DMS114 treated with DMSO at 0.1 percent for 48 hours (cell line): Measurements from ENCODE around the gene IZUMO1R.
"Not testable (repeated sequence)": the region's sequence is repeated elsewhere in the genome, so short reads cannot be mapped to it uniquely, and the experiment has no call there.

Source experiments
- DNase-seq: peaks from one replicate; lab custom pipeline; 2025; ENCODE audit not compliant: unreplicated experiment; lab: John Stamatoyannopoulos, UW

Gene IZUMO1R

DNA sequence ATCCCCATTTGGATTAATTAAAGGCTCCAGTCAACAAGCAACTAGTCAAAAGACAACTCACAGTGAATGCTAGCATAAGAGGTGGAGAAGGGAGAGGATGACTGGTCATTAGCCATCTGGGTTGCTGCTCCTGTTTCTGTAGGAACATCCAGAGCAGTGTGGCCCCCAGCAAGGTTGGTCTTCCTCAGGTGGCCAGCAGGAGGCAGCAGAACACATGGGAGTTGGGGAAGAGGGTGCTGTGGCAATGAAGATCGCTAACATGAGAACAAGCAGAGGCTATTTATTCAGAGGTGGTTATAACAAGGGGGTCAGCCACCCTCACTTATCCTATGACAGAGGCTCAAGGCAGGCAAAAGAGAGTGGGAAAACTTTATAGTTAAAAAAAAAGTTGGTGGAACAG, 21.3 kb downstream of the IZUMO1R start:
- no peak for DNase-seq

DNA sequence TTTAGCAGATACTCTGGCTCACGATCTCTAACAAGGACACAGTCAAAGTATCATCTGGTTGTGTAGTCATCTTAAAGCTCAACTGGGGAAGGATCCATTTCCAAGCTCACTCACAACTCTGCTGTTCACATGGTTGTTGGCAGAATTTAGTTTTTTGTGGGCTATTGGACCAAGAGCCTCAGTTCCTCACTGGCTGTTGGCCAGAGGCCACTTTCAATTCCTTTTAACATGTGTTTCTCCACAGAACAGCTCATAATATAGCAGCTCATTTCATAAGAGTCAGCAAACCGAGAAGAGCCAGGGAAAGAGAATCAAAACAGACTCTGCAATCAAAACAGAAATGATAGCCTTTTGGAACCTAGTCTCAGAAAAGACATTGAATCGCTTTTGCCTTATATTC, 22.6 kb downstream of the IZUMO1R start:
- no peak for DNase-seq

DNA sequence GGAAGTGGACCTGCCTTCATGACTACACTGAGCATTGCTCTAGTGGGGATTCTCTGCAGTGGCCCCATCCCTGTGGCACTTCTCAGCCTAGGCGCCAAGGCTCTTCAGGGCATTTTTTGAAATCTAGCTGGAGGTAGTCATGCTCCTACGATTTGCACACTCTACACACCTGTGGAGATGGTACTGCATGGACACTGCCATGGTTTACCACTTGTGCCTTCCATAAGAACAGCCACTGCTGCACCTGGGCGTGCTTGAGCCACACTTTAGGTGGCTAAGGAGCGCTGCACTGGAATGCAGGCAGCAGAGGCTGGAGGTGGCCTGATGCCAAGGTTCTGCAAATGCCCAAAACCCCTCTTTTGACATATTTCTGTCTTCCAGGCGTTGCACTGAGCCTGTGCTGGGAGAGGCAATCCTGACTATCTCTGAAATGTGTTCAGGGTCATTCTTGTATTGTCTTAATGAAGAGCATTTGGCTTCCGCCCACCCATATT, 24.3 kb downstream of the IZUMO1R start:
- no peak for DNase-seq

DNA sequence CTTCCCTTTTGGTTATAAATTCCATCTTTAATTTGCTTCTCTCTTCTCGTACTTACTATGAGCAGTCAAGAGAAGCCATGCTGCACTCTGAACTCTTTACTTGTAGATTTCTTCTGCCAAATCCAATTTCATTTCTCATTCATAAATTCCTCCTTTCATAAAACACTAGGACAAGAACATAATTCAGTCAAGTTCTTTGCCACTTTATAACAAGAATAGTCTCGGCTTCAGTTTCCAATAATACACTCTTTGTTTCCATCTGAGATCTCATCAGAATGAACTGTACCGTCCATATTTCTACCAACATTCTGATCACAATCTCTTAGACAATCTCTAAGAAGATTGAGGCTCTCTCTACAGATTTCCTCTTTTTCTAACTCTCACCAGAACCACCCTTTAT, 25.1 kb downstream of the IZUMO1R start:
- no peak for DNase-seq

DNA sequence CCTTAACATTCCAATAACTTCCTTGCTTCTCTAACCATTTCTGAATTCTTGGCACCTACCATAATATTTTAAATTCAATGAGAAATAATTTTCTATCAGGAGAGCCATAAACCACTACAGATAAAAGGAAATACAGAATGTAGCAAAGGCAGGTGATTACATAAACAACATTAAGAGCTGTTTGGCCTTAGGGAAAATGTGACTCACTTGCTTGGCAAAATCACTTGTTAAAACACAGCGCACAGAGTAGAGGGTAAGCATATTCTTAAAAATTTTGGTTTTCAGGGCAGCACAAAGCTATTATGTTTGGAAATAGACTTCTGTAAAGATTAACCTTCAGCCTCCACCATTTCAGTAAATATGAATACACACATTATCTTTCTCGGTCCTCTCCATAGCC, 26.4 kb downstream of the IZUMO1R start:
- no peak for DNase-seq

DNA sequence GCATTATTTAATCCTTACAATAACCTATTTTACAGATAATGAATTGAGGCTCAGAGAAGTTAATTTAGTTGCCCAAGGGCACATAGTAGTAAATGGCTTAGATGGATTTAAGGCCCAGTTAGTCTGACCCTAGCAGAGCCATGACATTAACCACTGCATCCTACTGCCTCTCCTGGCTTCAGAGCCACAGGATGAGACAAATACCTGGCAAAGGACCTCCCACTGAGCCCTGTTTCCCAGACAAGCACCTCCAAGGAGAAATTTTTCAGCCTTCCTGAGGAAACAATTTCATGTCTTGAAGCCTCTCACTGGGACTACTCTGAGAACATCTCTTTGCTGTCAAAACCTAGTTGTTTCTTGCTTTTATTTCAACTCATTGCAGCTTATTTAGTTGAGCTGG, 28.4 kb downstream of the IZUMO1R start:
- DNase-seq = no peak

DNA sequence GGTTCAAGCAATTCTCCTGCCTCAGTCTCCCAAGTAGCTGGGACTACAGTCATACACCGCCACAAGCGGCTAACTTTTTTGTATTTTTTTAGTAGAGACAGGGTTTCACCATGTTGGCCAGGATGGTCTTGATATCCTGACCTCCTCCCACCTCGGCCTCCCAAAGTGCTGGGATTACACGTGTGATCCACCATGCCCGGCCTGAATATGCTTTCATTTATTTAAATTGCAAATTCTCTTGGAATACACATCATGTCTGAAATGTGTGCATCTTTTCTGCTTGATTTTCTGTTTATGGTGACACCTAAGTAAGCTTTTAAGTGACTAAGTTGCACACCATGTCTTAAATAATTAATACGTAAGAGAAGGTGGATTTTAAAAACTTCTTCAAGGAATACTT, 31.7 kb downstream of the IZUMO1R start:
- DNase-seq = no peak

DNA sequence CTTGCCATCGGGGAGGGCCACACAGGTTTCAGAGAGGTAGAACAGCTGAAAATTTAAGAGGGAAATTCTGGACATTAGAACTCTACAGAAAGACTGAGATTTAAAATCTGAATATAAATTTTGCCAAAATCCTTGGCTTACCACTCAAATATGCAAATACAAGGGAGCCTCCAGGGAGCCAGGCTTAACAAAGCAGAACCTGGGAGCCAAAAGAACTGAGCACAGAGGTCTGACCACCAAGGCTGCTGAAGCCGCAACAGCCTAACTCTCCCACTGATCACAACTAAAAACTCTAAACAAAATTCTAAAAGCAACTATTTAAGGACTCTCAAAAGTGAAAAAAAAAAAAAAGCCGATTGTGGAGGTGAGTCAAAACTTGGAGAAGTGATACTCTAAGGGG, 34.3 kb downstream of the IZUMO1R start:
- DNase-seq = no peak

DNA sequence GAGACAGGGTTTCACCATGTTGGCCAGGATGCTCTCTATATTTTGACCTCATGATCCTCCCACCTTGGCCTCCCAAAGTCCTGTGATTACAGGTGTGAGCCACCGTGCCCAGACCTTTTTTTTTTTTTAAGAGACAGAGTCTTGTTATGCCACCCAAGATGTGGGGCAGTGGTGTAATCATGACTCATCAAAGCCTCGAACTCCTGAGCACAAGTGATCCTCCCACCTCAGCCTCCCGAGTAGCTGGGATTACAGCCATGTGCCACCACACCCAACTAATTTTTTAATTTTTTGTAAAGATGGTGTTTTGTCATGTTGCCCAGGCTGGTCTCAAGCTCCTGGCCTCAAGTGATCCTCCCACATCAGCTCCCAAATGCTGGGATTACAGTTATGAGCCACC, 37.9 kb downstream of the IZUMO1R start:
- no peak for DNase-seq

DNA sequence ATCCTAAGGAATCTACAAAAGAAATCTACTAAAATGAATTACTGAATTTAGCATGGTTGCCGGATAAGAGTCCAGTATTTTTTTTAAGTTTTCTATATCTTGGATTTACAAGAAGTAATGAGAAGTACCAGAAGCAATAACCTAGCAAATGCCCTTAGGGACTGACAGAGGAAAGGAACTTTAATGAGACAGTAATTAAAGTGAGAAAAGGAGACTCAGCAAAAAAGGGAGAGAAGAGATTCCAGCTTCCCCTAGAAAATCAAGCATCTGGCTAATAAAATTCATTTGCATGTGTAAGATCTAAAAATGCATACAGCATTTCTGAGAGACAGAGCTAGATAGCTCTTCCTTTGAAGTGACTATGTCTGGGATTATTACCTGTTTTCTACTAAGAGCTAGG, 39.1 kb downstream of the IZUMO1R start:
- DNase-seq = no peak

DNA sequence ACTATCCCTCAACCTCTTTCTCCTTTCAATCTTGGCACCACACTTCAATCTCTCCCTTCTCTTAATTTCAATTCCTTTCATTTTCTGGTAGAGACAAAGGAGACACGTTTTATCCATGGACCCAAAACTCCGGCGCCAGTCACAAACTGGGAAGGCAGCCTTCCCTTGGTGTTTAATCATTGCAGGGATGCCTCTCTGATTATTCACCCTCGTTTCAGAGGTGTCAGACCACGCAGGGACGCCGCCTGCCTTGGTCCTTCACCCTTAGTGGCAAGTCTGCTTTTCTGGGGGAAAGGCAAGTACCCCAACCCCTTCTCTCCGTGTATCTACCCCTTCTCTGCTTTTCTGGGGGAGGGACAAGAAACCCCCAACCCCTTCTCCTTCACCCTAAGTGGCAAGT, 41.9 kb downstream of the IZUMO1R start:
- DNase-seq = not testable (repeated sequence)

DNA sequence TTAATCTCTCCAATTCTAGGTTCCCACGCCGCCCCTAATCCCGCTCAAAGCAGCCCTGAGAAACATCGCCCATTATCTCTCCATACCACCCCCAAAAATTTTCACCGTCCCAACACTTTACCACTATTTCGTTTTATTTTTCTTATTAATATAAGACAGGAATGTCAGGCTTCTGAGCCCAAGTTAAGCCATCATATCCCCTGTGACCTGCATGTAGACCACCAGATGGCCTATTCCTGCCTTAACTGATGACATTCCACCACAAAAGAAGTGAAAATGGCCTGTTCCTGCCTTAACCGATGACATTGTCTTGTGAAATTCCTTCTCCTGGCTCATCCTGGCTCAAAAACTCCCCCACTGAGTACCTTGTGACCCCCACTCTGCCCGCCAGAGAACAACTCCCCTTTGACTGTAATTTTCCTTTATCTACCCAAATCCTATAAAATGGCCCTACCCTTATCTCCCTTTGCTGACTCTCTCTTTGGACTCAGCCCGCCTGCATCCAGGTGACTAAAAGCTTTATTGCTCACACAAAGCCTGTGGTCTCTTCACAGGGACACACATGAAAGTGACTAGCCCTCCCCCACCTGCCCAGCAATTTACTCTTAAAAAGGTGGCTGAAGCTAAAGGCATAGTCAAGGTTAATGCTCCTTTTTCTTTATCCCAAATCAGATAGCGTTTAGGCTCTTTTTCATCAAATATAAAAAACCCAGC, 46.6 kb downstream of the IZUMO1R start:
- not testable (repeated sequence) for DNase-seq
